ENCODE results near the gene PCGF3. TPM values are rescaled to one million over a fixed set of nuclear protein-coding genes. Genes with fewer than 3 reads are reported as not detected.

The PCGF3 gene
- total RNA-seq, 1 donor from 2014 or later = 21.5 TPM

DNA sequence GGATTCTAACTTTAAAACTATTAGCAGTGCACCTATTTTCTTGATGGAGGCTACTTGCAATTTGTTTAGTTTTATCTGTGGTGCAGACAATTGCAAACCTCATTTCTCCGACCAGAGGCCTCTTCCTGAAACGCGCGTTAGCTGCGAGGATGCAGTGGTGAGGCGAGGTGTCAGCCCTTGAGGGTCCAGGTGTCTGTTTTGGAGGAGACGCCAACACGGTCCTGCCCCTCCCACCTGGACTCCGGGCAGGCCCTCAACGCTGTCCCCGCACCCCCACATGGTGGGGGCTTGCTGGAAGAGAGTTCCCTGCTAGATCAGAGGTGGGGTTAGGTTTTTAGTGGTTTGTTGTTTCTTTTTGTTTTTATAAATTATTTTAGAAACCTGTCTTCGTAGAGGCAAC, 34.4 kb downstream of the PCGF3 start:
- TF ChIP-seq, protein P1, sequence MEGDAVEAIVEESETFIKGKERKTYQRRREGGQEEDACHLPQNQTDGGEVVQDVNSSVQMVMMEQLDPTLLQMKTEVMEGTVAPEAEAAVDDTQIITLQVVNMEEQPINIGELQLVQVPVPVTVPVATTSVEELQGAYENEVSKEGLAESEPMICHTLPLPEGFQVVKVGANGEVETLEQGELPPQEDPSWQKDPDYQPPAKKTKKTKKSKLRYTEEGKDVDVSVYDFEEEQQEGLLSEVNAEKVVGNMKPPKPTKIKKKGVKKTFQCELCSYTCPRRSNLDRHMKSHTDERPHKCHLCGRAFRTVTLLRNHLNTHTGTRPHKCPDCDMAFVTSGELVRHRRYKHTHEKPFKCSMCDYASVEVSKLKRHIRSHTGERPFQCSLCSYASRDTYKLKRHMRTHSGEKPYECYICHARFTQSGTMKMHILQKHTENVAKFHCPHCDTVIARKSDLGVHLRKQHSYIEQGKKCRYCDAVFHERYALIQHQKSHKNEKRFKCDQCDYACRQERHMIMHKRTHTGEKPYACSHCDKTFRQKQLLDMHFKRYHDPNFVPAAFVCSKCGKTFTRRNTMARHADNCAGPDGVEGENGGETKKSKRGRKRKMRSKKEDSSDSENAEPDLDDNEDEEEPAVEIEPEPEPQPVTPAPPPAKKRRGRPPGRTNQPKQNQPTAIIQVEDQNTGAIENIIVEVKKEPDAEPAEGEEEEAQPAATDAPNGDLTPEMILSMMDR (IDR thresholded peaks at IDR 0.05; ENCODE audit: borderline replicate concordance) = no peak
- H3K27me3 ChIP-seq (ENCODE audit: low read depth) = no peaks in the 10 kb centered on the region
- H3K4me1 ChIP-seq = no peaks in the 10 kb centered on the region
- no peak for DNase-seq
- H3K36me3 ChIP-seq = peaks cover 64% of the 10 kb centered on the region
- no peak overlapping the region for H3K27ac ChIP-seq (replicated peaks)
- H3K4me3 ChIP-seq = no peak overlapping the region
- intact Hi-C loops (cut with micrococcal nuclease) = no loop called here
- no peaks in the 10 kb centered on the region for H3K9me3 ChIP-seq (replicated peaks)

DNA sequence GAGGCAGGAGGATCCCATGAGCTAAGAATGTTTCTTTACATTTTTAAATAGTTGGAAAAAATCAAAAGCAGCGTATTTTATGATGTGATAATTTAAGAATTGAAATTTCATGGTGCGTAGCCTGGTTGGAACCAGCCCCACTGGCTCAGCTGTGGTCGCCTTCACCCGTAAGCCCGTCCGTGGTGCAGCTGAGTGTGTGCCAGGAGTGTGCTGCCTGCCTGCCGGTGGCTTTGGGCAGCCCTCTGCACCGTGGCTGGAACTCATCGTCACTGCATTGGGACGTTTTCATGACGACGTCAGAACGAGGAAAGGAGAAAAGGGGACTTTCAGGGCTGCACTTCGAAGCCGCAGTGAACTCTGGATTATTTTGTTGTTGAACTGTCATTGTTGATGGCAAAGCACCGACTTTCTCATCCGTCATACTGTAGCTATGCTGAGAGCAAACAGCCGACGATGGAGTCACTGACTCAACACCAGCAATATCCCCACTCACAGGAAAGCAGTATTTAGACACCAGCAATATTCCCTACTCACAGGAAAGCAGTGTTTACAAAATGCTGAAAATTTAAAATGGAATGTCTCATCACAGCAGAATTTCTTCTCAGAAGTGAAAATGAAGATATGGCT, 35.1 kb downstream of the PCGF3 start:
- DNase-seq = no peak
- intact Hi-C loops (cut with micrococcal nuclease) = no loop called here
- H3K36me3 ChIP-seq = peaks cover 57% of the 10 kb centered on the region

DNA sequence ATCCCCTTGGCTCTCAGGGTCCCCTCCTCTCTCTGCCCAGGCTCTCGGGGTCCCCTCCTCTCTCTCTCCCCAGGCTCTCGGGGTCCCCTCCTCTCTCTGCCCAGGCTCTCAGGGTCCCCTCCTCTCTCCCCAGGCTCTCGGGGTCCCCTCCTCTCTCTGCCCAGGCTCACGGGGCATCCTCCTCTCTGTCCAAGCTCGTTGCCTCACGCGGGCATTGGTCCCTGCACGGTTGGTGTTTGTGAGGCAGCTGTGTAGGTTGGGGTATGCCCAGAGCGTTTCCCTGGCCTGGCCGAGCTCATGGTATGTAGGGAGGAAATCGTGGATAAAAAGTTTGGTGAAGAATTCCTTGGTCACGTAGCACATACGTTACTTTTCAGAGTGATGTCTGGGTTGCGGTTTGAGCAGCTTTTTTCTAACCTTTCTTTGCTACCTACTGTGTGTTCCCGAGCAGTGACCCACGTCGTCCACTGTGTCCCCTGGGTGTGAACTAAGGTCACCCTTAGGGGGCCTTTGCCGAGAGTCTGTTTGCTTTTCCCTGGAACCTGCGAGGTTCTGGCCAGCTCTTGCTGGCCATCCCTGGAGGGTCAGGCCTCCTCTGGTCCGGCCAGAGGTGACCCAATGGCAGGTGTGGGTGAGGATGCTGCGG, 36.6 kb downstream of the PCGF3 start:
- Histone ChIP-seq H3K9me3 (replicated peaks) (no peaks in the 10 kb centered on the region), H3K27me3 (ENCODE audit: low read depth) (no peaks in the 10 kb centered on the region), H3K36me3 (peaks cover 48% of the 10 kb centered on the region), H3K4me3 (no peak overlapping the region), H3K27ac (replicated peaks) (no peak overlapping the region), H3K4me1 (no peaks in the 10 kb centered on the region)
- TF ChIP-seq, protein P1 (IDR thresholded peaks at IDR 0.05; ENCODE audit: borderline replicate concordance) = no peak
- DNase-seq = no peak
- intact Hi-C loops (cut with micrococcal nuclease) = no loop called here

More for the DNA sequence above, 35.1 kb downstream of the PCGF3 start:
- H3K4me3 ChIP-seq = no peak overlapping the region
- TF ChIP-seq, protein P1 (IDR thresholded peaks at IDR 0.05; ENCODE audit: borderline replicate concordance) = no peak
- no peak overlapping the region for H3K27ac ChIP-seq (replicated peaks)
- H3K27me3 ChIP-seq (ENCODE audit: low read depth) = no peaks in the 10 kb centered on the region
- no peaks in the 10 kb centered on the region for H3K9me3 ChIP-seq (replicated peaks)
- no peaks in the 10 kb centered on the region for H3K4me1 ChIP-seq

DNA sequence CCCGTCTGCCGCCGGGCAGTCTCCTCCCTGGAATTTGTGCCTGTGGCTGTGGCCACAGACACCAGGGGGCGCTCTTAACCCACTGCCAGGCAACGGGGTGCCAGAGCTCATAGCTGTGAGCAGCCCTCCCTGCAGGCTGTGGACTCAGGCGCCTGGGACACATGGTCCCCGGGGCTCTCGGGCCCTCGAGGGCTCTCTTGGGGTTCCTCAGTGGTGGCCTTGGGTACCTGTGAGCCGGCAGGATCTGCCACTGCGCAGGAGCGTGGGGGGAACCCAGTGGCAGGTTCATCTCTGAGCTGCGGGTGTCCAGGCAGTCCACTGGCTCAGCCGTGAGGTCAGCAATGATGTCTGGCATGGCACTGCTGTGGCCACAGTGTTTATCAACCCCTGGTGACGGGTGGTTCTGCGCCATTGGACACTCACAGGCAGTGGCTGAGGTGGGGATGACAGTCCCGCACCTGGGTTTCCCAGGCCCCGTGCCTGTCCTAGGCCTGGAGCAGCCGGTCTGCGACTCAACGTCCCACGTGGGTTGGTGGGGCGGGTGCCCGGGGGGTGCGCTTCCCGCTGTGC, 37.2 kb downstream of the PCGF3 start:
- TF ChIP-seq, protein P1 (IDR thresholded peaks at IDR 0.05; ENCODE audit: borderline replicate concordance) = peak; percentile 96
- Histone ChIP-seq H3K27ac (replicated peaks) (no peak overlapping the region), H3K9me3 (replicated peaks) (no peaks in the 10 kb centered on the region), H3K4me1 (no peaks in the 10 kb centered on the region), H3K36me3 (peaks cover 46% of the 10 kb centered on the region), H3K4me3 (no peak overlapping the region), H3K27me3 (ENCODE audit: low read depth) (no peaks in the 10 kb centered on the region)
- intact Hi-C loops (cut with micrococcal nuclease) = no loop called here
- DNase-seq = peak; percentile 49

DNA sequence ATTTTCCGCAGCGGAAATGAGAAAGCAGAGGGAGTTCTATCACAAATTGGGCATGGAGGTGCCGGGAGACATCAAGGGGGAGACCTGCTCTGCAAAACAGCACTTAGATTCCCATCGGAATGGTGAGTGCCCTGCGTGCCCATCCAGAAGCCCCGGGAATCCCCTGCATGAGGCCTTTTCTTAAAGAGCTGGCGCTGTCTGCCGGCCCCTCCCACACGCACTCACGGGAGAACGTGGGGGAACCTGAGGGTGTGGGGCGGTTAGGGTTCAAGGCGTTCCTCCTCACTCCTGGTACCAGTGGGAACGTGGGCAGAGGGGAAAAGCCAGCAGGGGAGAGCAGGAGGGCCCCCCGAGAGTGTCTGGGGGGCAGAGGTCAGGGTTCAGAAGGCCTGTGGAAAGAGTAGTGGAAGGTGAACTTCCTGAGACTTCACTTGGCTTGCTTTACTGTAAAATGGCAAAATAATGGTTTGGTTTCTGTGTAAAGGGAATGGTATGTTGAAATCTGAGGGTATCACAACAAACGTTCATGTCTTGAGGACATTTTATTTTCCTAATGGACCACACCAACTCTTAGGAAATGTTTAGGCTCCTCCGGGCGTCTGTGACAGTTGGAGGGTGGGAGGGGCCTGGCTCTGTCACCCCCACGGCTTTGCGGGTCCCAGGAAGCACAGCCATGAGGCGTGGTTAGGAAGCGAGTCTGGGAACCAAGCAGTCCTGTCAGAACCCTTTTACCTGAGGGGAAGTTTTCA, 38.0 kb downstream of the PCGF3 start:
- peaks cover 45% of the 10 kb centered on the region for H3K36me3 ChIP-seq
- no peaks in the 10 kb centered on the region for H3K4me1 ChIP-seq
- H3K27me3 ChIP-seq (ENCODE audit: low read depth) = no peaks in the 10 kb centered on the region
- no peak overlapping the region for H3K27ac ChIP-seq (replicated peaks)
- H3K4me3 ChIP-seq = no peak overlapping the region
- intact Hi-C loops (cut with micrococcal nuclease) = no loop called here
- DNase-seq = no peak
- TF ChIP-seq, protein P1 (IDR thresholded peaks at IDR 0.05; ENCODE audit: borderline replicate concordance) = no peak
- H3K9me3 ChIP-seq (replicated peaks) = no peaks in the 10 kb centered on the region

All from left ventricle myocardium inferior (tissue), 1 donor.